HG02571 (cell line): Measurements from ENCODE around the gene PLOD1.
"Not testable (repeated sequence)": the region's sequence is repeated elsewhere in the genome, so short reads cannot be mapped to it uniquely, and the experiment has no call there.

Source experiments
- ATAC-seq: cut with Tn5 transposase; IDR thresholded peaks from one replicate; pipeline ENCODE4 v1.9.1; 2021; ENCODE audit warnings: mild to moderate bottlenecking, moderate library complexity; ENCODE audit not compliant: unreplicated experiment

Gene PLOD1

GRCh38 chr1:11912000-11912399 lies 22.5 kb upstream of the PLOD1 start:
- no peak for ATAC-seq

- not testable (repeated sequence) for ATAC-seq
Observed at GRCh38 chr1:11912482-11913216, 21.9 kb upstream of the PLOD1 start.

- ATAC-seq, result no peak
Observed at GRCh38 chr1:11913291-11913690, 21.2 kb upstream of the PLOD1 start.

- no peak for ATAC-seq
Observed at GRCh38 chr1:11914024-11914423, 20.5 kb upstream of the PLOD1 start.

GRCh38 chr1:11918799-11919519 lies 15.6 kb upstream of the PLOD1 start:
- ATAC-seq, result no peak

- no peak for ATAC-seq
Observed at GRCh38 chr1:11919621-11920020, 14.9 kb upstream of the PLOD1 start.

- no peak for ATAC-seq
Observed at GRCh38 chr1:11920239-11920903, 14.1 kb upstream of the PLOD1 start.

GRCh38 chr1:11921022-11921421 lies 13.5 kb upstream of the PLOD1 start:
- no peak for ATAC-seq

- no peak for ATAC-seq
Observed at GRCh38 chr1:11923069-11923826, 11.3 kb upstream of the PLOD1 start.

GRCh38 chr1:11923827-11924113 lies 10.7 kb upstream of the PLOD1 start:
- ATAC-seq, result no peak

- no peak for ATAC-seq
Observed at GRCh38 chr1:11924334-11925195, 10.0 kb upstream of the PLOD1 start.

- ATAC-seq, result peak; percentile 9
Observed at GRCh38 chr1:11925196-11925937, 9.2 kb upstream of the PLOD1 start.

- ATAC-seq, result peak; percentile 28
Observed at GRCh38 chr1:11925938-11926292, 8.6 kb upstream of the PLOD1 start.

- ATAC-seq, result no peak
Observed at GRCh38 chr1:11927866-11928592, 6.5 kb upstream of the PLOD1 start.

- ATAC-seq, result no peak
Observed at GRCh38 chr1:11929849-11930248, 4.7 kb upstream of the PLOD1 start.

GRCh38 chr1:11930571-11931445 lies 3.7 kb upstream of the PLOD1 start:
- no peak for ATAC-seq

GRCh38 chr1:11931845-11932244 lies 2.7 kb upstream of the PLOD1 start:
- no peak for ATAC-seq

- no peak for ATAC-seq
Observed at GRCh38 chr1:11935057-11935412, 518 bp downstream of the PLOD1 start.
